Lower lobe of right lung (tissue), 2 donors: ENCODE data around the gene NETO1. TPM values are rescaled to one million over a fixed set of nuclear protein-coding genes. Genes with fewer than 3 reads are reported as not detected.

Source experiments
- ATAC-seq, 2 donors: fragments of 200-7000 bp; cut with Tn5 transposase; one replicate each; pipeline ENCODE4 v1.9.1; 2020 to 2022; ENCODE audit warnings: mild to moderate bottlenecking in 2 of 2, moderate library complexity in 2 of 2
- DNase-seq: peaks from one replicate; pipeline ENCODE4 v3.0.0-alpha.2; 2020
- H3K27ac ChIP-seq: fragments of 200-600 bp; one replicate; pipeline ENCODE4 v1.8.0; 2022
- H3K27me3 ChIP-seq: fragments of 200-600 bp; one replicate; pipeline ENCODE4 v1.8.0; 2022; ENCODE audit warnings: low read depth
- H3K36me3 ChIP-seq: fragments of 200-600 bp; one replicate; pipeline ENCODE4 v1.8.0; 2022; ENCODE audit warnings: mild to moderate bottlenecking
- H3K4me1 ChIP-seq: fragments of 200-600 bp; one replicate; pipeline ENCODE4 v1.8.0; 2022
- H3K4me3 ChIP-seq: fragments of 200-600 bp; one replicate; pipeline ENCODE4 v1.8.0; 2022; ENCODE audit warnings: mild to moderate bottlenecking
- H3K9me3 ChIP-seq: fragments of 200-600 bp; one replicate; pipeline ENCODE4 v1.8.0; 2022
- intact Hi-C: fragments of 100-400 bp; cut with DNase I; formaldehyde crosslinking; loops from one replicate; pipeline ENCODE4 v1.11.0; 2022
- total RNA-seq: library from RNA; stranded (reverse); fragmentation: NEBNext Ultra II Directional; extraction: Animal tissue kit (Norgen Biotek cat#: 25700); gene quantifications from one replicate; pipeline ENCODE4 v1.2.1, GENCODE V29; 2021
- TF ChIP-seq, protein P1 (sequence below): fragments of 200-600 bp; IDR thresholded peaks from one replicate; pipeline ENCODE4 v1.8.0; 2022; ENCODE audit warnings: antibody characterized with exemption, mild to moderate bottlenecking
- donor health status: DM: no; HTN: yes; CAD: no; lungs with severe emphysema.

The NETO1 gene
- total RNA-seq, 1 donor from 2014 or later = not detected

DNA sequence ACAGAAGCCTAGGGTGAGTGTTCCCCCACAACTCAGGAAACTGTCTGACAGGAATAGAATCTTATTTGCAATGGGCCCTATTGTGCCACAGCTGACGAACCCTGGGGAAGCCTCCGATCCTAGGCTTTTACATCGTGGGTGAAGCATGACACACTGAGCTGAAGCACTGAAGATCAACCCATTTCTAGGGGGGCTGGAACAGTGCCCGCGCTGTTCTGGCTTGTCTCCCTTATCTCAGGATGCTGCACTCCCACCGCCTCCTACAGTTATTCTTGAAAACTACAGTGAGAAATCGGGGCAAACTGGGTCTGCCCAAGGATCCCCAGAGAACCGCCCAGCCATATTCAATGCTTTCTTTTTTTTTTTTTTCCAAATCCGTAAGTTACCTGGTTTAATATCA is 41.1 kb downstream of the NETO1 start:
- H3K27me3 ChIP-seq = no peaks in the 10 kb centered on the region

DNA sequence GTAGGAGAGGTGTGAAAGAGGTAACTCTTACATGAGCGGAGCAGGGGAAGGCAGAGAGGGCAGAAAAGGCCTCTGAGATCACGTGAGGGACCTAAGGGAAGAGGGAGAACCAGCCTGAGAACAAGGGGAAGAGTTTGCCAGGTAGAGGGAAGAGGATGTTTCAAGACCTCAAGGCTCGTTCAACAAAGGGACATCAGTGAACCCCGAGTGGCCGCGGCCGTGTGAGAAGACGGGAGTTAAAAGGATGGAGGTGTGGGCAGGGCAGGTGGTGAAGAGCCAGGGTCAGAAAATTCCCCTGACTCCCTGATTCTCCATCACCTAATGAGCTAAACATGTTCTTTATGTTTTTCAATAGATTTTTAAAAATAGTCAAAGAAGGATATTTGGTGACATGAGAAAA is 44.4 kb downstream of the NETO1 start:
- DNase-seq (no peak), ATAC-seq (no peak)
- Histone ChIP-seq H3K9me3 (no peaks in the 10 kb centered on the region), H3K27ac (no peak overlapping the region), H3K27me3 (no peaks in the 10 kb centered on the region), H3K4me3 (no peak overlapping the region), H3K4me1 (no peaks in the 10 kb centered on the region), H3K36me3 (no peaks in the 10 kb centered on the region)
- TF ChIP-seq, protein P1, sequence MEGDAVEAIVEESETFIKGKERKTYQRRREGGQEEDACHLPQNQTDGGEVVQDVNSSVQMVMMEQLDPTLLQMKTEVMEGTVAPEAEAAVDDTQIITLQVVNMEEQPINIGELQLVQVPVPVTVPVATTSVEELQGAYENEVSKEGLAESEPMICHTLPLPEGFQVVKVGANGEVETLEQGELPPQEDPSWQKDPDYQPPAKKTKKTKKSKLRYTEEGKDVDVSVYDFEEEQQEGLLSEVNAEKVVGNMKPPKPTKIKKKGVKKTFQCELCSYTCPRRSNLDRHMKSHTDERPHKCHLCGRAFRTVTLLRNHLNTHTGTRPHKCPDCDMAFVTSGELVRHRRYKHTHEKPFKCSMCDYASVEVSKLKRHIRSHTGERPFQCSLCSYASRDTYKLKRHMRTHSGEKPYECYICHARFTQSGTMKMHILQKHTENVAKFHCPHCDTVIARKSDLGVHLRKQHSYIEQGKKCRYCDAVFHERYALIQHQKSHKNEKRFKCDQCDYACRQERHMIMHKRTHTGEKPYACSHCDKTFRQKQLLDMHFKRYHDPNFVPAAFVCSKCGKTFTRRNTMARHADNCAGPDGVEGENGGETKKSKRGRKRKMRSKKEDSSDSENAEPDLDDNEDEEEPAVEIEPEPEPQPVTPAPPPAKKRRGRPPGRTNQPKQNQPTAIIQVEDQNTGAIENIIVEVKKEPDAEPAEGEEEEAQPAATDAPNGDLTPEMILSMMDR = no peak
- intact Hi-C loops = no loop called here

More for the DNA sequence above, 41.1 kb downstream of the NETO1 start:
- no peaks in the 10 kb centered on the region for H3K9me3 ChIP-seq
- TF ChIP-seq, protein P1 = no peak
- DNase-seq (no peak), ATAC-seq (no peak)
- no peaks in the 10 kb centered on the region for H3K36me3 ChIP-seq
- no peak overlapping the region for H3K4me3 ChIP-seq
- no peaks in the 10 kb centered on the region for H3K4me1 ChIP-seq
- intact Hi-C loops = no loop called here
- H3K27ac ChIP-seq = no peak overlapping the region

DNA sequence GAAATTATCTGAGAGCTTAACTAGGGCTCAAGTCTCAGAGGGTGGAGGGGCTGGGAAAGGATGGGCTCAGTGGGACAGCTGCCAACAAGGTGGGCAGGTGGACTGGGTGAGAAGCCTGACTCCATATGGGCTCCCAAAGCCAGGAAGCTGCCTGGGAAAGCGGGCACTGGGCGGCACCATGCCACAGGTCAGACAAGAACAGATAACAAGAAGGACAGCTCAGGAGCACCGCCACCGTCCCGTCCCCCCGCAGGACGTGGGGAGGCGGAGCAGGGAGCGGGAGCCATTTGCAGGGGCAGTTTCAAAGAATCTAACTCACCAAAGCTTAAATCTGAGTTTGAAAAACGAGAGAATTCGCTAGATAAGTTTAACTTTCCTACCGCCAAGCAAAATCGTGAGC is 45.6 kb downstream of the NETO1 start:
- intact Hi-C loops = no loop called here
- no peaks in the 10 kb centered on the region for H3K4me1 ChIP-seq
- no peak for ATAC-seq
- H3K36me3 ChIP-seq = no peaks in the 10 kb centered on the region
- H3K27me3 ChIP-seq = no peaks in the 10 kb centered on the region
- no peak overlapping the region for H3K27ac ChIP-seq
- DNase-seq = no peak
- no peak overlapping the region for H3K4me3 ChIP-seq
- H3K9me3 ChIP-seq = no peaks in the 10 kb centered on the region
- TF ChIP-seq, protein P1 = no peak

DNA sequence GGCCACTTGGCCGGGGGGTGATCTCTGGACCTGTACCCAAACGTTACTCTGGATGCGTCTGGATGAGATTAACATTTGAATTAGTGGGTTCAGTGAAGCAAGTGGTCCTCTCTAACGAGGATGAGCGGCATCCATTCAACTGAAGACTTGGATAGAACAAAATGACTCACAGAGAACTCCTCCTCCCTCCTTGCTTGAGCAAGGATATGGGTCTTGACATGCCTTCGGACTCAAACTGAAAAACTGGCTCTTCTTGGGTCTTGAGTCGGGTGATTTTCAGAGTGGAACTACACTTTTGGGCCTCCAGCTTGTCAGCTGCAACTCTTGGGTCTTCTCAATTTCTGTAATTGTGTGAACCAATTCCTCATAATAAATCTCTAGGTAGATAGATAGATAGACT is 47.2 kb downstream of the NETO1 start:
- no peak overlapping the region for H3K4me3 ChIP-seq
- intact Hi-C loops = no loop called here
- DNase-seq = no peak
- no peaks in the 10 kb centered on the region for H3K27me3 ChIP-seq
- TF ChIP-seq, protein P1 = no peak
- no peak for ATAC-seq
- no peaks in the 10 kb centered on the region for H3K9me3 ChIP-seq
- H3K4me1 ChIP-seq = no peaks in the 10 kb centered on the region
- no peaks in the 10 kb centered on the region for H3K36me3 ChIP-seq
- no peak overlapping the region for H3K27ac ChIP-seq

DNA sequence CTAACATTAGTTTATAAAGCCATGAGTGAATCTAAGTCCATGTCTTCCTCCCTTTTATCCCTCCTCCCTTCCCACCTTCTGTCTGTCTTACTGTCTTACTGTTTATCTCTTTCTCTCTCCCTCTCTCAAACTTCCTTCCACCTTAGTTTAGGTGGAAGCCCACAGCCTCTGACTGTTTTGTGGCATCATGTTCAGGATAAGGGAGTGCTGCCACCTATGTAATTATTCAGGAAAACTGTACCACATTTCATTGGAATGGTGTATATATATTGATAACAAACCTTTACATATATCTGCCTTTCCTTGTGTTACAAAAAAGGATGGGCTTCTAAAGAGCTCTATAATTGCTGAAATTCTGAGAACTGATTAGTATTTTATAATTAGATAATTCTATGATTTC is 48.7 kb downstream of the NETO1 start:
- no peak for ATAC-seq
- DNase-seq = no peak
- Histone ChIP-seq H3K27ac (no peak overlapping the region), H3K27me3 (no peaks in the 10 kb centered on the region), H3K9me3 (no peaks in the 10 kb centered on the region), H3K36me3 (no peaks in the 10 kb centered on the region), H3K4me1 (no peaks in the 10 kb centered on the region), H3K4me3 (no peak overlapping the region)
- TF ChIP-seq, protein P1 = no peak
- intact Hi-C loops = no loop called here

DNA sequence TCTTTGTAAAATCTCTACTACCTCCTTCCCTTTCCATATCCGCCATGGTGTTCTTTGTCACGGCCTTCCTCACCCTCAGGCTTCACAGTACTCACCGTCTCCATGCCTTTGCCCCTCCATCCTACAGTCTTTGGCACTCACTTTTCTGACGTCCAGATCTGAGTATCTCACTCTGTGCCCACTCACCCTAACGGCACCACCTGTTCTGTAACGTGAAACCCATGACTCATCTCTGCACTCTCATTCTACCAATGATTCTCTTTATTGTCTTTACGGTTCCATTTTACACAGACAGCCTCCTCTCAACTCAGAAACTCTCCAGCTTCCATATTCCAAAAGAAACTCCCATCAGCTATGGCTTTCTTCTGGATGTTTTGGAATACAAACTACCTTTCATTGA is 56.7 kb downstream of the NETO1 start:
- ATAC-seq (no peak), DNase-seq (no peak)
- intact Hi-C loops = no loop called here
- Histone ChIP-seq H3K4me3 (no peak overlapping the region), H3K36me3 (no peaks in the 10 kb centered on the region), H3K9me3 (no peaks in the 10 kb centered on the region), H3K27ac (no peak overlapping the region), H3K27me3 (no peaks in the 10 kb centered on the region), H3K4me1 (no peaks in the 10 kb centered on the region)
- TF ChIP-seq, protein P1 = no peak
